Subcutaneous abdominal adipose tissue (tissue), 5 donors: Measurements from ENCODE around the gene GTF2I.
"Not testable (repeated sequence)": the region's sequence is repeated elsewhere in the genome, so short reads cannot be mapped to it uniquely, and the experiment has no call there.

Experiments
- H3K27ac ChIP-seq: one replicate; pipeline ENCODE4 v1.7.0; 2013; ENCODE audit warnings: low read depth, mild to moderate bottlenecking, inconsistent platforms, low read length, moderate library complexity
- H3K27me3 ChIP-seq, 5 donors: one replicate each; pipeline ENCODE4 v1.7.0; 2013; ENCODE audit warnings: low read length in 5 of 5, inconsistent platforms in 1 of 5; ENCODE audit not compliant: control insufficient read depth in 5 of 5, insufficient read depth in 4 of 5
- H3K36me3 ChIP-seq, 5 donors: one replicate each; pipeline ENCODE4 v1.7.0; 2013; ENCODE audit warnings: low read length in 5 of 5; ENCODE audit not compliant: control insufficient read depth in 5 of 5, insufficient read depth in 5 of 5
- H3K4me1 ChIP-seq, 5 donors: one replicate each; pipeline ENCODE4 v1.7.0; 2013; ENCODE audit warnings: low read length in 5 of 5, mild to moderate bottlenecking in 3 of 5, moderate library complexity in 1 of 5; ENCODE audit not compliant: control insufficient read depth in 5 of 5, insufficient read depth in 5 of 5
- H3K4me3 ChIP-seq, 5 donors: one replicate each; pipeline ENCODE4 v1.7.0; 2013; ENCODE audit warnings: low read length in 5 of 5, low read depth in 1 of 5
- H3K9ac ChIP-seq, 5 donors: one replicate each; pipeline ENCODE4 v1.7.0; 2013; ENCODE audit warnings: low read length in 5 of 5, mild to moderate bottlenecking in 4 of 5, moderate library complexity in 3 of 5
- H3K9me3 ChIP-seq, 5 donors: one replicate each; pipeline ENCODE4 v1.7.0; 2013; ENCODE audit warnings: low read length in 5 of 5; ENCODE audit not compliant: control insufficient read depth in 5 of 5
- donor health status: healthy.
- donor health status: healthy.
- donor health status: healthy.
- donor health status: healthy.
- donor health status: healthy.

Gene GTF2I

DNA sequence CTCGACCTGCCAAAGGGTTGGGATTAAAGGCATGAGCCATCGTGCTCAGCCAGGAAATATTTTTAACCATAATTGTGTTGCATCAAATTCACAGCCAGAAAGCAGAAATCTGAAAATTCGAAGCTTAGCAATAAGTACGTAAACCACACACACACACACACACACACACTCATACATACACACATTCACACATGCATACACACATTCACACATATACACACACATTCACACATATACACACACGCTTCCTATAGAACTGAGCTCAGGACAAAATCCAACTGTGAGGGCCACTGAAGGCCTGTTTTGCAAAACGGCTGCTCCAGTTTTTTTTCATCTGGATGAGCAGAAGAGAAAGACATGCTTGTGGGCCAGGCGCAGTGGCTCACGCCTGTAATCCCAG, 25.0 kb upstream of the GTF2I start:
- peak overlapping the region in 1 of 5 donors; percentile 21 for H3K9ac ChIP-seq
- H3K36me3 ChIP-seq: no peaks in the 10 kb centered on the region
- no peak overlapping the region for H3K4me3 ChIP-seq
- H3K9me3 ChIP-seq: no peaks in the 10 kb centered on the region
- peak overlapping the region; percentile 29 for H3K27ac ChIP-seq
- H3K27me3 ChIP-seq: no peaks in the 10 kb centered on the region
- H3K4me1 ChIP-seq: peaks cover 4 to 31% (median 21%) of the 10 kb centered on the region in 5 donors

GRCh38 chr7:74633451-74633921, 24.0 kb upstream of the GTF2I start:
- Histone ChIP-seq H3K36me3 (no peaks in the 10 kb centered on the region), H3K9me3 (no peaks in the 10 kb centered on the region), H3K4me3 (no peak overlapping the region), H3K9ac (no peak overlapping the region), H3K27me3 (no peaks in the 10 kb centered on the region), H3K27ac (no peak overlapping the region), H3K4me1 (peaks cover 4 to 22% (median 12%) of the 10 kb centered on the region in 5 donors)

GRCh38 chr7:74637745-74638144, 19.8 kb upstream of the GTF2I start:
- Histone ChIP-seq H3K36me3 (no peaks in the 10 kb centered on the region), H3K9ac (no peak overlapping the region), H3K27me3 (no peaks in the 10 kb centered on the region), H3K4me1 (peaks cover 4 to 14% (median 12%) of the 10 kb centered on the region in 5 donors), H3K4me3 (no peak overlapping the region), H3K9me3 (no peaks in the 10 kb centered on the region), H3K27ac (no peak overlapping the region)

DNA sequence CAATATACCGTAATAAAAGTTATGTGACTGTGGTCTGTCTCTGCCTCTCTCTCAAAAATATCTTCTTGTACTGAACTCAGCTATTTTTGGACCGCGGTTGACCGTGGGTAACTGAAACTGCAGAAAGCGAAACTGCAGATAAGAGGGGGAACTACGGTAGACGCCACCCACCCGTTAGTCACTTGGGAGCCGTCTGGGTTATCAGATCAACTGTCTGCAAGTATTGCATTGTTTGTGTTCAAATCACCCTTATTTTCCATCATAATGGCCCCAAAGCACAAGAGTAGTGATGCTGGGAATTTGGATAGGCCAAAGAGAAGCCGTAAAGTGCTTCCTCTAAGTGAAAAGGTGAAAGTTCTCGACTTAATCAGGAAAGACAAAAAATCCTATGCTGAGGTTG, 7.5 kb upstream of the GTF2I start:
- H3K4me3 ChIP-seq: peak overlapping the region; percentile 40 to 70 (median 56)
- H3K9me3 ChIP-seq, H3K36me3 ChIP-seq, H3K9ac ChIP-seq, H3K27me3 ChIP-seq, H3K4me1 ChIP-seq: not testable (repeated sequence)
- peak overlapping the region; percentile 16 for H3K27ac ChIP-seq

GRCh38 chr7:74650493-74651132, 6.9 kb upstream of the GTF2I start:
- H3K27me3 ChIP-seq, H3K9me3 ChIP-seq, H3K4me1 ChIP-seq, H3K36me3 ChIP-seq: not testable (repeated sequence)
- Histone ChIP-seq H3K4me3 (peak overlapping the region in 2 of 5 donors; percentile 11 to 49), H3K27ac (peak overlapping the region; percentile 16), H3K9ac (peak overlapping the region in 1 of 5 donors; percentile 41)

DNA sequence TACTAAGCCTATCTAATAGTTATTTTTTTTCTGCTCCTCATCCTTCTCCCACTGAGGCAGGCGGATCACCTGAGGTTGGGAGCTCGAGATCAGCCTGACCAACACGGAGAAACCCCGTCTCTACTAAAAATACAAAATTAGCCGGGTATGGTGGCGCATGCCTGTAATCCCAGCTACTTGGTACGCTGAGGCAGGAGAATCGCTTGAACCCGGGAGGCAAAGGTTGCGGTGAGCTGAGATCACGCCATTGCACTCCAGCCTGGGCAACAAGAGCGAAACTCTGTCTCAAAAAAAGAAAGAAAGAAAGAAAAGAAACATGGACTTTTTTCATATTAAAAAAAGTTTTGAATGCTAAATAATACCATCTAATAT, 6.4 kb upstream of the GTF2I start:
- peaks cover 0 to 14% (median 10%) of the 10 kb centered on the region in 5 donors for H3K4me1 ChIP-seq
- H3K9me3 ChIP-seq, H3K36me3 ChIP-seq, H3K27me3 ChIP-seq, H3K27ac ChIP-seq, H3K9ac ChIP-seq, H3K4me3 ChIP-seq: not testable (repeated sequence)

DNA sequence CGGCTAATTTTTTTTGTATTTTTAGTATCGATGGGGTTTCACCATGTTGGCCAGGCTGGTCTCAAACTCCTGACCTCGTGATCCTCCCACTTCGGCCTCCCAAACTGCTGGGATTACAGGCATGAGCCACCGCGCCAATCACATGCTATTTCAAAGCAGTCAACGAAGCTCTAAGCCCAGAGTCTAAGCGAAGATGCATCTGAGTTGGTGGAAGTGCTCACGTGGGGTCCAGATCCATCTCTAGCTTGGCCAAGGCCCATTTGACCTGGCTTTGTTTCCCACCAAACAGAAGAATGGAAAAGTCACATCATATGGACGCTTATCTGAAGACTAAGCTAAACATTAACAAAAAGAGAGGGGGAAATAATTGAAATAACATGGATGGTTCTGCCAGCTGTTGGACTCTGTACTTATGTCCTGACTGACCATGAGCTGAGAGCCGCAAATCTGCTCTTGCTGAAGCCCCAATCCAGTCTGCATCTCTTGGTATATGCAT, 3.8 kb upstream of the GTF2I start:
- Histone ChIP-seq H3K4me3 (no peak overlapping the region), H3K9me3 (no peaks in the 10 kb centered on the region), H3K4me1 (peaks cover 2 to 24% (median 22%) of the 10 kb centered on the region in 5 donors), H3K27ac (no peak overlapping the region), H3K27me3 (no peaks in the 10 kb centered on the region), H3K9ac (no peak overlapping the region), H3K36me3 (no peaks in the 10 kb centered on the region)

DNA sequence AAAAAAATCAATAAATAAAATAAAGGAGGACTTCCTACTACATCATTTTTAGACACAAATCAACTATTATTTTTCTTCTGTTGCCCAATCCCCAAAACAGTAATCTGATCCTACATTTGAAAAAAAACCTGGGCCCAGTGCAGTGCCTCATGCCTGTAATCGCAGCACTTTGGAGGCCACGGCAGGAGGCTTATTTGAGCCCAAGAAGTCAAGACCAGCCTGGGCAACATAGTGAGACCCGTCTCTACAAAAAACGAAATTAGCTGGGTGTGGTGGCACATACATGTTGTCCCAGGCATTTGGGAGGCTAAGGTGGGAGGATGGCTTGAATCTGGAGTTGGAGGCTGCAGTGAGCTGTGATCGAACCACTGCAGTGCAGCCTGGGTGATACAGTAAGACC, 2.7 kb upstream of the GTF2I start:
- Histone ChIP-seq H3K4me1 (peaks cover 5 to 32% (median 30%) of the 10 kb centered on the region in 5 donors), H3K9me3 (no peaks in the 10 kb centered on the region), H3K27ac (no peak overlapping the region), H3K4me3 (no peak overlapping the region), H3K36me3 (peaks cover 0 to 1% (median 0%) of the 10 kb centered on the region in 5 donors), H3K9ac (no peak overlapping the region), H3K27me3 (no peaks in the 10 kb centered on the region)

GRCh38 chr7:74655324-74655723, 2.2 kb upstream of the GTF2I start:
- Histone ChIP-seq H3K9ac (no peak overlapping the region), H3K4me3 (peak overlapping the region in 1 of 5 donors; percentile 82), H3K4me1 (peaks cover 5 to 38% (median 35%) of the 10 kb centered on the region in 5 donors), H3K27ac (no peak overlapping the region), H3K36me3 (peaks cover 0 to 2% (median 0%) of the 10 kb centered on the region in 5 donors), H3K9me3 (no peaks in the 10 kb centered on the region), H3K27me3 (no peaks in the 10 kb centered on the region)

DNA sequence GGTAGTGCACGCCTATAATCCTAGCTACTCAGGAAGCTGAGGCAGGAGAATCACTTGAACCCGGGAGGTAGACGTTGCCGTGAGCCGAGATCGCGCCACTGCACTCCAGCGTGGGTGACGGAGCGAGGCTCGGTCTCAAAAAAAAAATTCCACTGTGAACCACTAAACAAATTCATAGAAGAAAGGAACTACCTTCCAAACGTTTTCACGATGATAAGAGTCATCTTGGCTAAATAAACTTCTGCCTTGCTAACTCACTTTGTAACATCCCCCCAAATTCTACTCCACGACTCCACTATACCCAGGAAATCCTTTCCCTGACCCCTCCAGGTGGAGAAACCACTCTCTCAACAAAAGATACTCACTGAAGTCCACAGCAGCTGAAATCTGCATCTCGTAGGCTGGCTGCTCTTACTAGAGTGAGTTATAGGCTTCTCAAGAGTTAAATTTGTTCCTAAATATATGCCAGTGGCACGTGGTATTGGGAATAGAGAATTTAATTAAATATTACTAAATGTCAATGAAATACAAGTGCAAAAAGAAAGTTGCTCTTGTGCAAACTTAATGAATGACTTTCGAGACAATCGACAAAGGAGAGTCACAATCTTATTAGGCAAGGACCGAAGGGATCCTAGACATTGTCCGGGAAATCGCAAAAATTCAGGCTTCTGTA, 1.6 kb upstream of the GTF2I start:
- H3K36me3 ChIP-seq: peaks cover 0 to 2% (median 0%) of the 10 kb centered on the region in 5 donors
- no peaks in the 10 kb centered on the region for H3K9me3 ChIP-seq
- peaks cover 5 to 43% (median 41%) of the 10 kb centered on the region in 5 donors for H3K4me1 ChIP-seq
- peak overlapping the region; percentile 95 for H3K27ac ChIP-seq
- no peaks in the 10 kb centered on the region for H3K27me3 ChIP-seq
- peak overlapping the region; percentile 4 to 69 (median 63) for H3K9ac ChIP-seq
- H3K4me3 ChIP-seq: peak overlapping the region; percentile 66 to 82 (median 78)
